Measurements from ENCODE around the gene STBD1. TPM values are rescaled to one million over a fixed set of nuclear protein-coding genes. Genes with fewer than 3 reads are reported as not detected.

STBD1 gene
- total and polyA plus RNA-seq, 7 experiments from 2014 or later, result 0.27 to 2.1 (median 0.72) TPM; not detected in 1

DNA sequence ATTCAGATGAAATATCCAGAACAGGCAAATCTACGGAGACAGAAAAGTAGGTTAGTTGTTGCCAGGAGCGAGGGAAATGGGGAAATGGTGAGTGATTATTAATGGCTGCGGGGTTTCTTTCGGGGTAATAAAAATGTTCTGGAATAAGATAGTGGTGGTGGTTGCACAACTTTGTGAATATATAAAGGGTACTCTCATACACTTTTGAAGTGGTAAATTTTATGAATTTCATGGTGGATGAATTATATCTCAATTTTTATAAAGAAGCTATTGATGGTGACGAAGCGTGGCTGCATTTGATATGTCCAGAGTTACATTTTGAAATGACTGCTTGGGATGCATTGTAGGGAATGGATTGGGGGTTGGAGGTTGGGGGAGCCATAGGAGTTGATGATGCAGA, 38.7 kb upstream of the STBD1 start:
- ATAC-seq, result no peak
- Histone ChIP-seq H3K27ac (ENCODE audit: low read depth, low read length) (no peak overlapping the region), H3K36me3 (ENCODE audit: control insufficient read depth in 2 of 3, insufficient read depth in 3 of 3, low read length in 3 of 3) (no peaks in the 10 kb centered on the region), H3K4me3 (ENCODE audit: low read length) (no peak overlapping the region), H3K27me3 (ENCODE audit: control insufficient read depth in 2 of 2, insufficient read depth in 2 of 2, low read length in 2 of 2) (no peaks in the 10 kb centered on the region), H3K4me1 (ENCODE audit: control insufficient read depth in 2 of 2, insufficient read depth in 2 of 2, low read length in 2 of 2) (no peaks in the 10 kb centered on the region), H3K9me3 (ENCODE audit: control insufficient read depth in 2 of 3, low read length in 3 of 3) (no peaks in the 10 kb centered on the region)
- DNase-seq, result no peak
- no peaks in the 10 kb centered on the region for H3K36me3 Mint-ChIP-seq
- H3K4me3 Mint-ChIP-seq, result no peak overlapping the region
- H3K27ac Mint-ChIP-seq, result no peak overlapping the region
- H3K27me3 Mint-ChIP-seq, result peaks cover 0 to 24% (median 6%) of the 10 kb centered on the region in 5 donors
- POLR2A ChIA-PET, result no interaction called here
- CTCF ChIA-PET, result no interaction called here
- H3K4me1 Mint-ChIP-seq, result no peaks in the 10 kb centered on the region
- H3K9me3 Mint-ChIP-seq, result peaks cover 0 to 1% (median 0%) of the 10 kb centered on the region in 11 donors
- intact Hi-C loops (cut with micrococcal nuclease), result no loop called here

DNA sequence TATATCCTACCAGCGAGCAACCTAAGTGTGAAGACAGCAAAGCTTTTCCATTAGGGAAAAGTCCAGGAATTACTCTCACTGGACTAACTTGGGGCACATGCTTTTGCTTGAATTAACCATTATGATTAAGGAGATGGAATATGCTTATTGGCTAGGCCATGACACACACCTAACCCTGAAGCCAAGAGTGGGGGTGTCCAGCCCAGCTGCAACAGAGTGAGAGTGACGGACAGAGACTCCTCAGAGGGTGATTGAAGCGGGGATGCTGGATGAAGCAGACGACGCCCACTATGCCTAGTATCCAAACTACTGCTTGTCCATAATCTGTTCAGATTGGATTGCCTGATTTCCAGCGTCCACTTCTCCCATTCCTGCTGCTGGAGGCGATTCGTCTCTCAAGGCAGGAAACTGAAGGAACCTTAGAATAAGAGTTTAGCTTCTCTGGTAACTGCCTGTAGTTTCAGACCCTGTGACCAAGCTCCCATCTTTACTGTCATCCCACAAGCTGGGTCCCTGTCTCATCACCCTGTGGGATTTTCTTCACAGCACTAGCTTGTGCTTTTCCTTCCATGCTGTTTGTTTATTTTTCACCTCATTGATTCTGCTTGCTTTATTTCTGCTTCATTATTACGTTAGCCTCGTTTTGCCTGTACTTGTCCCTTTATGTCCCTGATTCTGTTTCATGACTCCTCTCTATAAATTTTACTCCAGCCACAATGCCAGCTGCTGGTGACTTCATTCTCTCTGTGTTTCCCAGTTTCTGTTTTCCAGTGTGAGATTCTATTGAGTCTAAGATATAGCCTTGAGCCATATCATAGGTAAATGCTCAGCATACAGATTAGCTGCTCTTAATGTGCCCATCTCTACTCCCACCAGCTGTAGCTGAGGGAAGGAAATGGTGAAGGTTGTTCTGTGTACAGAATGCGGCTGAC, 36.0 kb upstream of the STBD1 start:
- no peak overlapping the region for H3K27ac Mint-ChIP-seq
- H3K36me3 Mint-ChIP-seq, result no peaks in the 10 kb centered on the region
- no peak overlapping the region for H3K4me3 Mint-ChIP-seq
- Histone ChIP-seq H3K4me3 (ENCODE audit: low read length) (no peak overlapping the region), H3K36me3 (ENCODE audit: control insufficient read depth in 2 of 3, insufficient read depth in 3 of 3, low read length in 3 of 3) (no peaks in the 10 kb centered on the region), H3K9me3 (ENCODE audit: control insufficient read depth in 2 of 3, low read length in 3 of 3) (no peaks in the 10 kb centered on the region), H3K27ac (ENCODE audit: low read depth, low read length) (no peak overlapping the region), H3K4me1 (ENCODE audit: control insufficient read depth in 2 of 2, insufficient read depth in 2 of 2, low read length in 2 of 2) (no peaks in the 10 kb centered on the region), H3K27me3 (ENCODE audit: control insufficient read depth in 2 of 2, insufficient read depth in 2 of 2, low read length in 2 of 2) (no peaks in the 10 kb centered on the region)
- ChIA-PET CTCF (interaction anchor here (0.6 kb wide), 1 partner anchor 783 kb away, joined by 3 read pairs; no protein-coding TSS in a partner anchor), POLR2A (no interaction called here)
- peaks cover 9 to 32% (median 10%) of the 10 kb centered on the region in 5 donors for H3K27me3 Mint-ChIP-seq
- peaks cover 0 to 1% (median 0%) of the 10 kb centered on the region in 11 donors for H3K9me3 Mint-ChIP-seq
- intact Hi-C loops (cut with micrococcal nuclease), result no loop called here
- ATAC-seq, result no peak
- no peak for DNase-seq
- H3K4me1 Mint-ChIP-seq, result no peaks in the 10 kb centered on the region

DNA sequence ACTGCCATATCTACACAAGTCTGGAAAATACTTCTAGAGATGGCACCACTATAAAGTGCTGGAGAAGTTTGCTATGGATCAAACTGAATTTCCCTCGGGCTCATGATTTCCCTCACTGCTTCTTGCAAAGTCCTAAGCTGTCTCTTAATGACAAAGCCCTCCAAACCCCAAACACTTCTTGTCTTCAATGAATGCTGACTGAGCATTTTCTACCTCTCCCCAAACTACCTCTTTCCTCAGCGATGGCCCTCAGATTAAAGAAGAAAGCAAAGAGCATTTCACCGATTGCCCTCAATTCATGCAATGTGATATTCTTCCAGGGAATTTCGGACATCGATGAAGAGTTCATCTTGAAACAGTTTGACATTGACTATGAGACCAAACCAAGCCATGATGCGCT, 35.3 kb upstream of the STBD1 start:
- Histone ChIP-seq H3K36me3 (ENCODE audit: control insufficient read depth in 2 of 3, insufficient read depth in 3 of 3, low read length in 3 of 3) (no peaks in the 10 kb centered on the region), H3K4me1 (ENCODE audit: control insufficient read depth in 2 of 2, insufficient read depth in 2 of 2, low read length in 2 of 2) (no peaks in the 10 kb centered on the region), H3K27me3 (ENCODE audit: control insufficient read depth in 2 of 2, insufficient read depth in 2 of 2, low read length in 2 of 2) (no peaks in the 10 kb centered on the region), H3K9me3 (ENCODE audit: control insufficient read depth in 2 of 3, low read length in 3 of 3) (no peaks in the 10 kb centered on the region), H3K4me3 (ENCODE audit: low read length) (no peak overlapping the region), H3K27ac (ENCODE audit: low read depth, low read length) (no peak overlapping the region)
- Mint-ChIP-seq H3K27ac (no peak overlapping the region), H3K9me3 (peaks cover 0 to 1% (median 0%) of the 10 kb centered on the region in 11 donors), H3K4me3 (no peak overlapping the region), H3K4me1 (peaks cover 0 to 5% (median 0%) of the 10 kb centered on the region in 7 donors), H3K36me3 (no peaks in the 10 kb centered on the region), H3K27me3 (peaks cover 14 to 38% (median 18%) of the 10 kb centered on the region in 5 donors)
- intact Hi-C loops (cut with micrococcal nuclease), result no loop called here
- CTCF ChIA-PET, result no interaction called here
- no peak for DNase-seq
- POLR2A ChIA-PET, result no interaction called here
- ATAC-seq, result no peak

DNA sequence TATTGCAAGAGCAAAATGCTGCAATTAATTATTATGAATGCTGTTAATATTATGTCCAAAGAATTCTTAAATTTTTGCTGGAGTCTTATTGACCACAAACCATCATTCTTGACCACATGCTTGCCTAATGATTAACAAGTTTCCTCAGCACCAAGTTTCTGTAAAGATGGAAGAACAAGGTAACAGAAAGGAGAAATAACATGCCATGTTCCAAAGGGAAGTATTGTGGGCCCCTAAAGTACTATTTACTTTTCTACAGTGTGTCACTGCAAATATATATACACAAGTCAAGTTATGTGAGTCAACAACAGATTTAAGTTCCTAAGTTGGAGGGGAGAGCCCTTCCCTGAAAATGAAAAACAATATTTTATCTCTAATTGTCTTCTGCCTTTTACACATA, 34.5 kb upstream of the STBD1 start:
- H3K36me3 ChIP-seq (ENCODE audit: control insufficient read depth in 2 of 3, insufficient read depth in 3 of 3, low read length in 3 of 3), result no peaks in the 10 kb centered on the region
- no peak overlapping the region for H3K27ac Mint-ChIP-seq
- H3K9me3 ChIP-seq (ENCODE audit: control insufficient read depth in 2 of 3, low read length in 3 of 3), result no peaks in the 10 kb centered on the region
- H3K27ac ChIP-seq (ENCODE audit: low read depth, low read length), result no peak overlapping the region
- ChIA-PET POLR2A (no interaction called here), CTCF (no interaction called here)
- no peak for DNase-seq
- H3K9me3 Mint-ChIP-seq, result peaks cover 0 to 1% (median 0%) of the 10 kb centered on the region in 11 donors
- H3K4me3 ChIP-seq (ENCODE audit: low read length), result no peak overlapping the region
- H3K4me1 ChIP-seq (ENCODE audit: control insufficient read depth in 2 of 2, insufficient read depth in 2 of 2, low read length in 2 of 2), result no peaks in the 10 kb centered on the region
- ATAC-seq, result no peak
- H3K4me3 Mint-ChIP-seq, result no peak overlapping the region
- H3K27me3 ChIP-seq (ENCODE audit: control insufficient read depth in 2 of 2, insufficient read depth in 2 of 2, low read length in 2 of 2), result no peaks in the 10 kb centered on the region
- H3K4me1 Mint-ChIP-seq, result peaks cover 0 to 5% (median 0%) of the 10 kb centered on the region in 7 donors
- no peaks in the 10 kb centered on the region for H3K36me3 Mint-ChIP-seq
- H3K27me3 Mint-ChIP-seq, result peaks cover 17 to 40% (median 22%) of the 10 kb centered on the region in 5 donors
- intact Hi-C loops (cut with micrococcal nuclease), result no loop called here

DNA sequence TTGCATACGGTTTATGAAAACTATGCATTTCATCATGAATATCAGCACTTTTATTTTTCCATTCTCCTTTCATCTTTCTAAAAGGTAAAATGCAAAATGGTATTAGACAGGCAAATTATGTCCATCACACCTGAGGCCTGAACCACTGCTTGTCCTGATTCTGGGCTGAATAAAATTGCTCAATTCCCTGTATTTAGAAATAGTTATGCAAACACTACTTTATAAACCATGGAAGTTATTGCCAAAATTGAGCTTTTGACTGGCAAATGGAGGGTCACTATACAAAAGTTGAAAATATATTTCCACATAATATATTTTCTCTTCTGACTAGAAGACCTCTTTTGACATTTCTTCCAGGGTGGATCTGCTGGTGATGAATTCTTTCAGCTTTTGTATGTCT, 34.0 kb upstream of the STBD1 start:
- Mint-ChIP-seq H3K9me3 (peaks cover 0 to 1% (median 0%) of the 10 kb centered on the region in 11 donors), H3K36me3 (no peaks in the 10 kb centered on the region), H3K27ac (no peak overlapping the region), H3K27me3 (peaks cover 18 to 40% (median 22%) of the 10 kb centered on the region in 5 donors), H3K4me1 (peaks cover 0 to 5% (median 0%) of the 10 kb centered on the region in 7 donors), H3K4me3 (no peak overlapping the region)
- no peaks in the 10 kb centered on the region for H3K36me3 ChIP-seq (ENCODE audit: control insufficient read depth in 2 of 3, insufficient read depth in 3 of 3, low read length in 3 of 3)
- ChIA-PET CTCF (no interaction called here), POLR2A (no interaction called here)
- DNase-seq (no peak), ATAC-seq (no peak)
- no peaks in the 10 kb centered on the region for H3K27me3 ChIP-seq (ENCODE audit: control insufficient read depth in 2 of 2, insufficient read depth in 2 of 2, low read length in 2 of 2)
- H3K27ac ChIP-seq (ENCODE audit: low read depth, low read length), result no peak overlapping the region
- intact Hi-C loops (cut with micrococcal nuclease), result no loop called here
- no peaks in the 10 kb centered on the region for H3K9me3 ChIP-seq (ENCODE audit: control insufficient read depth in 2 of 3, low read length in 3 of 3)
- no peaks in the 10 kb centered on the region for H3K4me1 ChIP-seq (ENCODE audit: control insufficient read depth in 2 of 2, insufficient read depth in 2 of 2, low read length in 2 of 2)
- no peak overlapping the region for H3K4me3 ChIP-seq (ENCODE audit: low read length)

DNA sequence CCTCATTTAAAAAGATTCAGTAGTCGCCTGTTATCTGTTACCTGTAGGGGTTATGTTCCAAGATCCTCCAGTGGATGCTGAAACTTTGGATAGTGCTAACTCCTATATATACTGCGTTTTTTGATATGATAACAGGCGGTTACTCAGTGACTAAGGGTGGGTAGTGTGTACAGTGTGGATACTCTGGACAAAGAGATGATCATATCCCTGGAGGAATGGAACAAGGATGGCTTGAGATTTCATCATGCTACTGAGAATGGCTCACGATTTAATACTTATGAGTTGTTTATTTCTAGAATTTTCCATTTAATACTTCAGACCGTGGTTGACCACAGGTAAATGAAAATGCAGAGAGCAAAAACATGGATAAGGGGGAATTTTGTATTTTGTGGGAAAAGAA, 33.5 kb upstream of the STBD1 start:
- intact Hi-C loops (cut with micrococcal nuclease), result no loop called here

More for the DNA sequence above, 33.5 kb upstream of the STBD1 start:
- no peaks in the 10 kb centered on the region for H3K36me3 ChIP-seq (ENCODE audit: control insufficient read depth in 2 of 3, insufficient read depth in 3 of 3, low read length in 3 of 3)
- H3K27me3 Mint-ChIP-seq, result peaks cover 18 to 40% (median 22%) of the 10 kb centered on the region in 5 donors
- ATAC-seq, result no peak
- DNase-seq, result no peak
- no peaks in the 10 kb centered on the region for H3K27me3 ChIP-seq (ENCODE audit: control insufficient read depth in 2 of 2, insufficient read depth in 2 of 2, low read length in 2 of 2)
- H3K4me3 Mint-ChIP-seq, result no peak overlapping the region
- H3K27ac ChIP-seq (ENCODE audit: low read depth, low read length), result no peak overlapping the region
- peaks cover 0 to 1% (median 0%) of the 10 kb centered on the region in 11 donors for H3K9me3 Mint-ChIP-seq
- no peaks in the 10 kb centered on the region for H3K9me3 ChIP-seq (ENCODE audit: control insufficient read depth in 2 of 3, low read length in 3 of 3)
- POLR2A ChIA-PET, result no interaction called here
- no peaks in the 10 kb centered on the region for H3K4me1 ChIP-seq (ENCODE audit: control insufficient read depth in 2 of 2, insufficient read depth in 2 of 2, low read length in 2 of 2)
- no peak overlapping the region for H3K4me3 ChIP-seq (ENCODE audit: low read length)
- H3K36me3 Mint-ChIP-seq, result no peaks in the 10 kb centered on the region
- H3K27ac Mint-ChIP-seq, result no peak overlapping the region
- CTCF ChIA-PET, result no interaction called here
- H3K4me1 Mint-ChIP-seq, result peaks cover 0 to 5% (median 0%) of the 10 kb centered on the region in 7 donors
